GM12878 (cell line): ENCODE data around the gene TRIM68. TPM values are rescaled to one million over a fixed set of nuclear protein-coding genes. Genes with fewer than 3 reads are reported as not detected.

Experiments used
- ATAC-seq: fragments of 200-7000 bp; cut with Tn5 transposase; 3 replicates; pipeline ENCODE4 v1.9.1; 2020; ENCODE audit warnings: mild to moderate bottlenecking, moderate library complexity
- BruUV-seq: library from RNA; stranded (reverse); fragments of 400-500 nt; replicated peaks from 2 replicates; lab custom pipeline; 2021; lab: Mats Ljungman, UMichigan
- CTCF ChIA-PET: fragments of 300-600 bp; sonication (Branson Sonifier 250); formaldehyde crosslinking; extraction: SDS; loops from one replicate; lab custom pipeline; 2021; ENCODE audit warnings: inconsistent platforms; lab: Yijun Ruan, JAX
- POLR2A ChIA-PET: fragments of 350-600 bp; formaldehyde crosslinking; extraction: SDS; loops from one replicate; lab custom pipeline; 2021; ENCODE audit warnings: inconsistent platforms; lab: Charles Lee
- RAD21 ChIA-PET: fragments of 300-600 bp; sonication (Branson Sonifier 250); formaldehyde crosslinking; loops from one replicate; lab custom pipeline; 2023; ENCODE audit warnings: antibody characterized with exemption; ENCODE audit not compliant: unreplicated experiment; lab: Charles Lee
- SMC1A ChIA-PET: fragments of 300-600 bp; sonication (Branson Sonifier 250); formaldehyde crosslinking; loops from one replicate; lab custom pipeline; 2023; ENCODE audit not compliant: unreplicated experiment, uncharacterized antibody; lab: Charles Lee
- DNase-seq: peaks from one replicate; pipeline ENCODE4 v3.0.0-alpha.2; 2011; ENCODE audit warnings: low read depth, low spot score
- FAIRE-seq: peaks from 3 replicates; lab custom pipeline; 2011; peaks lifted over from hg19 to GRCh38; lab: Jason Lieb, UNC
- H2AFZ ChIP-seq: 2 replicates; pipeline ENCODE4 v1.6.0; 2011; ENCODE audit warnings: low read depth, low read length, control low read depth; ENCODE audit not compliant: control insufficient read depth
- H3K27ac ChIP-seq: 2 replicates; pipeline ENCODE4 v1.5.1; 2011; ENCODE audit warnings: control low read depth; ENCODE audit not compliant: control insufficient read depth, insufficient read depth
- H3K27me3 ChIP-seq, 2 experiments: replicated peaks in 1 of 2; 2 replicates each; pipeline versions ENCODE4 v1.6.0 to v1.6.1; 2011; ENCODE audit warnings: low read length in 1 of 2; ENCODE audit not compliant: control insufficient read depth in 2 of 2, insufficient read depth in 2 of 2
- H3K36me3 ChIP-seq, 2 experiments: 2 replicates each; pipeline ENCODE4 v1.5.1; 2011; ENCODE audit warnings: low read length in 1 of 2; ENCODE audit not compliant: control insufficient read depth in 2 of 2, insufficient read depth in 2 of 2
- H3K4me1 ChIP-seq: 2 replicates; pipeline ENCODE4 v1.6.1; 2011; ENCODE audit warnings: mild to moderate bottlenecking, low read length, moderate library complexity, mixed read lengths; ENCODE audit not compliant: control insufficient read depth, insufficient read depth
- H3K4me2 ChIP-seq: 2 replicates; pipeline ENCODE4 v1.6.0; 2011; ENCODE audit warnings: control low read depth; ENCODE audit not compliant: control insufficient read depth, insufficient read depth
- H3K4me3 ChIP-seq: fragments of 200-600 bp; sonication (generic); 2 replicates; pipeline ENCODE4 v1.5.1; 2016
- H3K79me2 ChIP-seq: 2 replicates; pipeline ENCODE4 v1.6.0; 2011; ENCODE audit warnings: low read length; ENCODE audit not compliant: control insufficient read depth, insufficient read depth
- H3K9ac ChIP-seq: 2 replicates; pipeline ENCODE4 v1.8.0; 2011; ENCODE audit warnings: low read length, control low read depth, mixed read lengths; ENCODE audit not compliant: control insufficient read depth, insufficient read depth
- H3K9me3 ChIP-seq: replicated peaks from 3 replicates; pipeline ENCODE4 v1.5.1; 2011; ENCODE audit warnings: mild to moderate bottlenecking, low read length; ENCODE audit not compliant: control insufficient read depth, insufficient read depth
- H4K20me1 ChIP-seq: 2 replicates; pipeline ENCODE4 v1.6.0; 2011; ENCODE audit not compliant: control insufficient read depth, insufficient read depth
- HCFC1 ChIP-seq: fragments of 150-350 bp; IDR thresholded peaks from 2 replicates; pipeline ENCODE4 v1.6.1; 2014; ENCODE audit warnings: low read length
- MYC ChIP-seq: IDR thresholded peaks from 2 replicates; pipeline ENCODE4 v1.6.1; 2011; ENCODE audit warnings: mild to moderate bottlenecking, low read length, moderate library complexity, inconsistent platforms; ENCODE audit not compliant: insufficient read depth, insufficient replicate concordance, insufficient read length, severe bottlenecking
- PML ChIP-seq: IDR thresholded peaks from 2 replicates; pipeline ENCODE4 v1.6.1; 2012; ENCODE audit warnings: low read length, inconsistent platforms
- POLR2AphosphoS5 ChIP-seq: IDR thresholded peaks from 2 replicates; pipeline ENCODE4 v1.6.1; 2011; ENCODE audit warnings: mild to moderate bottlenecking, low read length, inconsistent platforms
- STAT3 ChIP-seq: IDR thresholded peaks from 2 replicates; pipeline ENCODE4 v1.6.1; 2011; ENCODE audit warnings: low read depth, low read length, improper control_type of control experiment
- ZNF622 ChIP-seq: fragments of 450-650 bp; IDR thresholded peaks from 2 replicates; pipeline ENCODE4 v1.6.1; 2017; ENCODE audit warnings: mild to moderate bottlenecking, inconsistent platforms
- WGBS: methylation state at CpG from one replicate; pipeline ENCODE4 v1.1.6; 2016; ENCODE audit warnings: low lambda C conversion rate; ENCODE audit not compliant: insufficient replicate concordance, insufficient coverage; ENCODE audit errors: missing lambda C conversion rate; 5-methylcytosine and 5-hydroxymethylcytosine counted together
- in situ Hi-C: fragments of 300-500 bp; cut with MboI; formaldehyde crosslinking; loops from 9 replicates; pipeline ENCODE4 v1.14.3; 2018; ENCODE audit warnings: mixed read lengths
- intact Hi-C: fragments of 100-400 bp; cut with micrococcal nuclease; formaldehyde crosslinking; loops from one replicate; pipeline ENCODE4 v1.14.2; 2022; ENCODE audit not compliant: unreplicated experiment
- polyA plus RNA-seq, 11 experiments: library from polyadenylated mRNA; depleted of rRNA in 4 of 11; unstranded in 6 of 11; stranded (reverse) in 5 of 11; fragments of >200 nt; fragmentation: Nextera tagmentation in 4 of 11; fragmentation: Illumina TruSeq in 1 of 11; extraction: Ambion mirVana in 4 of 11; extraction: Trizol in 1 of 11; gene quantifications; 1 replicate in 1 of 11; 2 replicates in 10 of 11; pipeline versions ENCODE4 v1.2.1 to v1.2.3, GENCODE V29; 2011 to 2016; ENCODE audit warnings: inconsistent platforms in 2 of 11, missing spikeins in 2 of 11, low read depth in 1 of 11
- total RNA-seq, 4 experiments: library from RNA; depleted of rRNA in 3 of 4; stranded (reverse); fragments of >200 nt in 3 of 4; fragmentation: Illumina TruSeq in 1 of 4; extraction: Trizol in 1 of 4; gene quantifications; 2 replicates each; pipeline versions ENCODE4 v1.2.1 to v1.2.3, GENCODE V29; 2013 to 2021
- TF ChIP-seq, protein P1 (sequence below): fragments of 450-650 bp; IDR thresholded peaks from 2 replicates; pipeline ENCODE4 v1.6.1; 2017; ENCODE audit warnings: borderline replicate concordance
- TF ChIP-seq, protein P2 (sequence below): fragments of 450-650 bp; IDR thresholded peaks from 2 replicates; pipeline ENCODE4 v1.6.1; 2018; ENCODE audit warnings: mild to moderate bottlenecking, low read depth, moderate library complexity; ENCODE audit not compliant: partially characterized antibody

The TRIM68 gene
- total and polyA plus RNA-seq, 10 of the 15 experiments (the other 5 are each of a cell fraction or from before 2014, with no cell fraction given) = 3.3 to 13.7 (median 8.3) TPM

DNA sequence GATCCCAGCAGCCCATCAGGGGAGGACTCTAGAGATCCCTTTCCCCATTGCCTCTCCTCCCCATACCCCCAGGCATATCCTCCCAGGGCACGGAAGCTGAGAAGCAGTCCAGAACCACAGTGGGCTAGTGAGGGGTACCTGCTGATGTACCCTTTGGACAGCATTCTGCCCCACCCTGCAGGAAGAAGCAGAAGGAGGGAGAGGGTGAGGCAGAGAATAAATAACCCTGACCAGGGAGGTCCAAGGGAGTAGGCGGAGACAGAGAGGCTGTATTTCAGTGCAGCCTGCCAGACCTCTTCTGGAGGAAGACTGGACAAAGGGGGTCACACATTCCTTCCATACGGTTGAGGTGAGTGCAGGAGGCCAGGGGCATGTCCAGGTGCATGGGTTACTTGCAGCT, 35.7 kb upstream of the TRIM68 start, which contains the start of gene OR51E1:
OR51E1 (plus strand) TSS at position 301 of the 400 bp plus-strand sequence. CDS start 8,545 bp downstream, outside the sequence.
- in situ Hi-C loops = no loop called here
- ChIA-PET CTCF (interaction anchor here (0.6 to 1.0 kb wide), 2 partner anchors 8 to 548 kb away, joined by 3 to 4 read pairs; no protein-coding TSS in a partner anchor), SMC1A (no interaction called here)

More for the DNA sequence above, 35.7 kb upstream of the TRIM68 start, which contains the start of gene OR51E1:
- H3K79me2 ChIP-seq = no peaks in the 10 kb centered on the region
- POLR2A ChIA-PET = no interaction called here
- no peak within 1 kb of the TSS for H3K9ac ChIP-seq
- H3K4me2 ChIP-seq = no peak within 1 kb of the TSS
- TF ChIP-seq ZNF622 = no peak
- no peak for TF ChIP-seq HCFC1
- no peak for TF ChIP-seq MYC
- no peak for TF ChIP-seq PML
- TF ChIP-seq, protein P1, sequence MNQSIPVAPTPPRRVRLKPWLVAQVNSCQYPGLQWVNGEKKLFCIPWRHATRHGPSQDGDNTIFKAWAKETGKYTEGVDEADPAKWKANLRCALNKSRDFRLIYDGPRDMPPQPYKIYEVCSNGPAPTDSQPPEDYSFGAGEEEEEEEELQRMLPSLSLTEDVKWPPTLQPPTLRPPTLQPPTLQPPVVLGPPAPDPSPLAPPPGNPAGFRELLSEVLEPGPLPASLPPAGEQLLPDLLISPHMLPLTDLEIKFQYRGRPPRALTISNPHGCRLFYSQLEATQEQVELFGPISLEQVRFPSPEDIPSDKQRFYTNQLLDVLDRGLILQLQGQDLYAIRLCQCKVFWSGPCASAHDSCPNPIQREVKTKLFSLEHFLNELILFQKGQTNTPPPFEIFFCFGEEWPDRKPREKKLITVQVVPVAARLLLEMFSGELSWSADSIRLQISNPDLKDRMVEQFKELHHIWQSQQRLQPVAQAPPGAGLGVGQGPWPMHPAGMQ = no peak
- no peak for TF ChIP-seq POLR2AphosphoS5
- TF ChIP-seq, protein P2, sequence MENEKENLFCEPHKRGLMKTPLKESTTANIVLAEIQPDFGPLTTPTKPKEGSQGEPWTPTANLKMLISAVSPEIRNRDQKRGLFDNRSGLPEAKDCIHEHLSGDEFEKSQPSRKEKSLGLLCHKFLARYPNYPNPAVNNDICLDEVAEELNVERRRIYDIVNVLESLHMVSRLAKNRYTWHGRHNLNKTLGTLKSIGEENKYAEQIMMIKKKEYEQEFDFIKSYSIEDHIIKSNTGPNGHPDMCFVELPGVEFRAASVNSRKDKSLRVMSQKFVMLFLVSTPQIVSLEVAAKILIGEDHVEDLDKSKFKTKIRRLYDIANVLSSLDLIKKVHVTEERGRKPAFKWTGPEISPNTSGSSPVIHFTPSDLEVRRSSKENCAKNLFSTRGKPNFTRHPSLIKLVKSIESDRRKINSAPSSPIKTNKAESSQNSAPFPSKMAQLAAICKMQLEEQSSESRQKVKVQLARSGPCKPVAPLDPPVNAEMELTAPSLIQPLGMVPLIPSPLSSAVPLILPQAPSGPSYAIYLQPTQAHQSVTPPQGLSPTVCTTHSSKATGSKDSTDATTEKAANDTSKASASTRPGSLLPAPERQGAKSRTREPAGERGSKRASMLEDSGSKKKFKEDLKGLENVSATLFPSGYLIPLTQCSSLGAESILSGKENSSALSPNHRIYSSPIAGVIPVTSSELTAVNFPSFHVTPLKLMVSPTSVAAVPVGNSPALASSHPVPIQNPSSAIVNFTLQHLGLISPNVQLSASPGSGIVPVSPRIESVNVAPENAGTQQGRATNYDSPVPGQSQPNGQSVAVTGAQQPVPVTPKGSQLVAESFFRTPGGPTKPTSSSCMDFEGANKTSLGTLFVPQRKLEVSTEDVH = no peak
- no peak for TF ChIP-seq STAT3
- no TSS peak for BruUV-seq
- no peaks in the 10 kb centered on the region for H4K20me1 ChIP-seq
- no peaks in the 10 kb centered on the region for H3K27me3 ChIP-seq
- no peak for FAIRE-seq
- H3K4me3 ChIP-seq = no peak within 1 kb of the TSS
- H2AFZ ChIP-seq = no peak within 1 kb of the TSS
- H3K4me1 ChIP-seq = no peaks in the 10 kb centered on the region
- intact Hi-C loops = no loop called here
- no peak for DNase-seq
- RAD21 ChIA-PET = no interaction called here
- ATAC-seq = no peak
- H3K36me3 ChIP-seq = no peaks in the 10 kb centered on the region
- 9% methylated on average over 3 of the region's 3 CpGs for WGBS
- H3K9me3 ChIP-seq = no peaks in the 10 kb centered on the region
- H3K27ac ChIP-seq = no peak within 1 kb of the TSS
